Cardiac septum (tissue), 1 donor: ENCODE results near the gene GPC5. TPM values are rescaled to one million over a fixed set of nuclear protein-coding genes. Genes with fewer than 3 reads are reported as not detected.
"Not testable (repeated sequence)": the region's sequence is repeated elsewhere in the genome, so short reads cannot be mapped to it uniquely, and the experiment has no call there.

ENCODE experiments used
- DNase-seq: peaks from one replicate; pipeline ENCODE4 v3.0.0-alpha.2; 2020; ENCODE audit warnings: low spot score
- intact Hi-C: fragments of 100-400 bp; cut with DNase I; formaldehyde crosslinking; loops from one replicate; pipeline ENCODE4 v1.14.0; 2022
- total RNA-seq: library from RNA; stranded (reverse); fragmentation: NEBNext Ultra II Directional; extraction: Animal tissue kit (Norgen Biotek cat#: 25700); gene quantifications from one replicate; pipeline ENCODE4 v1.2.1, GENCODE V29; 2021
- donor health status: DM: no; HTN: no; CAD: no.

GPC5 gene
- total RNA-seq, 1 donor from 2014 or later: 0.86 TPM

GRCh38 chr13:92259046-92259445, 860.6 kb downstream of the GPC5 start:
- DNase-seq: no peak
- intact Hi-C loops: no loop called here

- DNase-seq: no peak
- intact Hi-C loops: no loop called here
Measured at GRCh38 chr13:92259523-92259922, 861.1 kb downstream of the GPC5 start.

- intact Hi-C loops: no loop called here
- DNase-seq: no peak
Measured at GRCh38 chr13:92260363-92260762, 861.9 kb downstream of the GPC5 start.

DNA sequence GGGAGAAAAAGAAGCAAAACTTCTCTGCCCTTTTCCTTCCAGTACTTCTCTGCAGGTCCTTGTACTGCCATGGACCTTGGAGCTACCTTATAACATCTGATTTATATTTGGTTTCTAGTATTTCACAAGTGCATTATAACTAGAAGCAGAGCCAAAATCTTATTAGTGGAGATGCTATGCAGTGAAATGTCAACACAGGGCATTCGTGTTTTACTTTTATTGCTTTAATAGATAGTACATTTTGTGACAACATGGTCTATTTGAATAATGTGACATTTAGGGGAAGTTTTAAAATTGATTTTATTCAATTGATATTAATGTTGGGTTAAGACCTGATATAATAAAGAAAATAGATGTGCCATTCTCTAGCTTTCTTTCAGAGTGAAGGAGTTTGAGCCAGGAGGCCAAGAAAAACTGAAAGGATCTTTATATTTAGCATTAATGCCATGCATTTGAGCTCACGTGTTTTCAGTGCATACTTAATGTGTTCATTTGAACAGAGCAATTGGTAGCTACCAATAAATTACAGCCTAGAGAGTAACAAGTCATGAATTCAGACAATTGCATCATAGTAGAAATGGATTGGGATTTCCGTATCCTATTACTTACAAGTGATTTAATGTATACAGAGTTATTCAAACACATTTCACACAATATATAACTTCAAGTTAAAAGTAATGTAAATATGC, 863.8 kb downstream of the GPC5 start:
- intact Hi-C loops: no loop called here
- no peak for DNase-seq

DNA sequence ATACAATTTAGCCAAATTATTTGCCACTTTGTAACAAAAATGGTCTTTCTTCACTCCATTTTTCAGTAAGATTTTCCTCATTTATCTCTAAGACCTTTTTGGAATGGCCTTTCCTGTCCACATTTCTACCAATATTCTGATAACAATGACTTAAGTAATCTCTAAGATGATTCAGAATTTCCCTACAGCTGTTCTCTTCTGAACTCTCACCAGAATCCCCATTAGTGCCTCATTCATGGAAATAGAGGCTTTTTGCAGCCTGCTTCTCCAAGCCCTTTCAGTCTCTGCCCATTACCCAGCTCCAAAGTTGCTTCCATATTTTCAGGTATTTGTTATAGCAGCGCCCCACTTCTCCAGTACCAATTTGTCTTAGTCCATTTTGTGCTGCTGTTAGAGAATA, 867.0 kb downstream of the GPC5 start:
- DNase-seq: no peak
- intact Hi-C loops: no loop called here

- DNase-seq: no peak
- intact Hi-C loops: no loop called here
Measured at GRCh38 chr13:92270990-92271389, 872.6 kb downstream of the GPC5 start.

GRCh38 chr13:92272177-92272576, 873.8 kb downstream of the GPC5 start:
- DNase-seq: no peak
- intact Hi-C loops: no loop called here

DNA sequence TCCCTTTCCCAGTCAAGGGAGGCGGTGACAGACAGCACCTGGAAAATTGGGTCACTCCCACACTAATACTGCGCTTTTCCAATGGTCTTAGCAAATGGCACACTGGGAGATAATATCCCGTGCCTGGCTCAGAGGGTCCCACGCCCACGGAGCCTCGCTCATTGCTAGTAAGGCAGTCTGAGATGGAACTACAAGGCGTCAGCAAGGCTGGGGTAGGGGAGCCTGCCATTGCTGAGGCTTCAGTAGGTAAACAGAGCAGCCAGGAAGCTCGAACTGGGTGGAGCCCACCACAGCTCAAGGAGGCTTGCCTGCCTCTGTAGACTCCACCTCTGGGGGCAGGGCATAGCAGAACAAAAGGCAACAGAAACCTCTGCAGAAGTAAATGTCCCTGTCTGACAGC, 882.6 kb downstream of the GPC5 start:
- intact Hi-C loops, DNase-seq: not testable (repeated sequence)

DNA sequence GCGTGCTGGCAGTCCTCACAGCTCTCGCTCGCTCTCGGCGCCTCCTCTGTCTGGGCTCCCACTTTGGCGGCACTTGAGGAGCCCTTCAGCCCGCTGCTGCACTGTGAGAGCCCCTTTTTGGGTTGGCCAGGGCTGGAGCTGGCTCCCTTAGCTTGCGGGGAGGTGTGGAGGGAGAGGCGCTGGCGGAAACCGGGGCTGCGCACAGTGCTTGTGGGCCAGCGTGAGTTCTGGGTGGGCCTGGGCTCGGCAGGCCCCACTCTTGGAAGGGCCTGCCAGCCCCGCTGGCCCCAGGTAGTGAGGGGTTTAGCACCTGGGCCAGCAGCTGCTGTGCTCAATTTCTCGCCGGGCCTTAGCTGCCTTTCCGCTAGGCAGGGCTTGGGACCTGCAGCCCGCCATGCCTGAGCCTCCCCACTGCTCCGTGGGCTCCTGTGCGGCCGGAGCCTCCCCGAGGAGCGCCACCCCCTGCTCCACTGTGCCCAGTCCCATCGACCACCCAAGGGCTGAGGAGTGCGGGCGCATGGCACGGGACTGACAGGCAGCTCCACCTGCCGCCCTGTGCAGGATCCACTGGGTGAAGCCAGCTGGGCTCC, 892.4 kb downstream of the GPC5 start:
- DNase-seq: not testable (repeated sequence)

GRCh38 chr13:92294533-92294932, 896.1 kb downstream of the GPC5 start:
- DNase-seq, intact Hi-C loops: not testable (repeated sequence)

More for the DNA sequence above, 892.4 kb downstream of the GPC5 start:
- intact Hi-C loops: not testable (repeated sequence)

- DNase-seq, intact Hi-C loops: not testable (repeated sequence)
Measured at GRCh38 chr13:92296154-92296671, 897.8 kb downstream of the GPC5 start.

DNA sequence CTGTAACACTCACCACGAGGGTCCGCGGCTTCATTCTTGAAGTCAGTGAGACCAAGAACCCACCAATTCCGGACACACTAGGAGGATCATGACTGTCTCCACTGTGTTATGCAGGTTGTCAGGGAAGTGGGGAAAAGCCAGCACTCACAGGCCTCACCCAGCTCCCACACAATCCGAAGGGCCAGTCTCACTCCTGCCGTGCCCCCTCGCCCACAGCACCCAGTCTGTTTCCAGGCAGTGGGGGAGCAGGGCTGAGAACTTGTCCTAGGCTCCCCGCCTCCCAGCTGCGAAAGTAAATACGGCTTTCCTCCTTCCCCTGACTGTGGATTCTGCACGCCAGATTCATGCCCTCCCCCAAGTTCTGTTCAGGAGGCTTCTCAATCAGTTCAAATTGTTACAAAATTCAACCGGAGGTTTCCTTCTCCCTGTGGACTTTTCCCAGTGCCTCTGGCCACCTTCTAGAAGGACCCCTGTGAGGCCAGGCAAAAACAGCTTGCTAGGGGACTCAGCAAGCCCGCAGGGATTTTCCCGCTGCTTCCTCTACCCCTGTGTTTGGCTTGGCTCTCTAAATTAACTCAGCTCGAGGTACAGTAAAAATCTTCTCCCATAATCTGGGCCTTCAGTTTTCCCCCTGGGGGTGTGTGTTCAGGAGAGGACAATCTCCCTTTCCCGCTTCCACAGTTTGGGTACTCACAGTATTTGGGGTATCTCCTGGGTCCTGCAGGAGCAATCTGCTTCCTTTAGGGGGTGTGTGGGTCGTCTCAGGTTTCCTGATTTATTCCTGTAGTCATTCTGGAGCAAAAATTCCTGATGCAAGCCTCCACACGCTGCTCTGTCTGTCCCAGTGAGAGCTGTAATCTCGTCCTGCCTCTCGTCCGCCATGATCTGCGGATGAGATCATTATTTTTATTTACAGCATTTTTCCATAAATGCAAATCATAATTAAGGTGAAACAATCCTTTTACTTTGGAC, 899.8 kb downstream of the GPC5 start:
- intact Hi-C loops: no loop called here
- no peak for DNase-seq

DNA sequence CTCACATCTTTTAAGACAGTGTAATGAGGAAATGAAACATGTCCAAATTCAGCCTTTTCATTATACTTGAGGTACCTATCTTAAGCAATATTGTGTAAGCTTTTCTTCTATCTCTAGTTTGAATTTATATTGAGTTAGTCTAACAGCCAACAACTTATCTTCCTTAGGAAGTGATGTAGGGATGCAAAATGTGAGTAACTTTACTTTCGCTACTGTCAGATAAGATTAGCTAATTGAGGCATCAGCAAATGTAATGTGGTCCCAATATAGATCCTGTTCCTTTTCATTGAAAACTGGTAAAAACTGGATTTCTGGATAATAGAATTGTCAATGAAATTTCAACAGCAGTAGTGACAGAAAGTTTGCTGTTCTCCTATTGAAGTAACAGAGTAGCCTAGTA, 902.2 kb downstream of the GPC5 start:
- intact Hi-C loops: no loop called here
- DNase-seq: no peak

GRCh38 chr13:92303428-92303827, 905.0 kb downstream of the GPC5 start:
- DNase-seq: no peak
- intact Hi-C loops: no loop called here

DNA sequence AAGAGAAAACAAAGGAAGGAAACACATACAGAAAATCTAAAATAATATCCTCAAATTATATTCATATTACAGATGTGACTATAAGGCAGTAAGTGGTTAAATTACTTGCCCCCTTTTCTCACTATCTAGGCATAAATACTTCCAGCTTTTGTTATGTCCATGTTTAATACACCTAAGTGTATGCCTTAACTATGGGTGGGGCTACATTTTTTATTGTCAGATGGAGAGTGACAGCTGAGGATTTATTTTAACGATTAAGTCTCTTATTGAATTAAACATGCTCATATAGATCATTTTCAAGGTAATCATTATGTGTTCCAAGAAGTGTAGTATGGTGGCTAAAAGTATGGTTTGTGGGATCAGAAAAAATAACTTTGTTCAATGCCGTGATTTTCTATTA, 909.3 kb downstream of the GPC5 start:
- DNase-seq: no peak
- intact Hi-C loops: no loop called here

DNA sequence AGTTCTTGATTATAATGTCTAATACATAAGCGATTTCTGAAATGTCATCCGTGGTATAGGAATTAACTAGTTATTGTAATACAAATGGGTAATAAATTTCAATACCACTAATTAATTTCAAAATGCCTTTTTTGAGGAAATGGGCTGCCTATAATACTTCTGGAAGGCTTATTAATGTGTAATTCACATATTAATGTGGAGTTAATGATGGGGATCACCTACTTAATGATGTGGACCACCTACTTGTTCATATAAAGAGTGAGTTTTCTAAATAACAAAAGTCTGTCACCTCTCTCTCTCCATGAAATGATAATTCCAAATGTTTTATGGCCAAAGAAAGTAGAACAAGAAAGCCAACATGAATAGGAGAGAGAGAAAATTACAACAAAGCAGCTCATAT, 914.4 kb downstream of the GPC5 start:
- no peak for DNase-seq
- intact Hi-C loops: no loop called here

DNA sequence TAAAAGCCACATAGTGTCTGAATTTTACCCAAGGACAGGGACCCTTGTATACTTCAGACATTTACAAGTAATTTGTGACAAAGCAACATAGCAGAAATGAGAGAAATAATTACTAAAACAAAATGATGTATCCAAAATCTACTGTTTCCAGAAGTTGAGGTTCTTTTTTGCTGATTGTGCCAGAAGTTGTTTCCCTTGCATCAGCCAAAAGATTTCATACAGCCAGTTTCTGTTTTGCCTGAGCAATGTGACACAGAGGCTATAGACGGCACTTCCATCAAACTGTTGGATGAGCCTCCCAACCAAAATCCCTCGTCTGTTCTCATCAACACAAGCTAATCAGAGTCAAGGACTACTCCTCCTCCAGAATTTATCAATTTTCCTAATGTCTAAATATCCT, 915.0 kb downstream of the GPC5 start:
- intact Hi-C loops: no loop called here
- no peak for DNase-seq

GRCh38 chr13:92315265-92315664, 916.8 kb downstream of the GPC5 start:
- intact Hi-C loops: no loop called here
- no peak for DNase-seq

DNA sequence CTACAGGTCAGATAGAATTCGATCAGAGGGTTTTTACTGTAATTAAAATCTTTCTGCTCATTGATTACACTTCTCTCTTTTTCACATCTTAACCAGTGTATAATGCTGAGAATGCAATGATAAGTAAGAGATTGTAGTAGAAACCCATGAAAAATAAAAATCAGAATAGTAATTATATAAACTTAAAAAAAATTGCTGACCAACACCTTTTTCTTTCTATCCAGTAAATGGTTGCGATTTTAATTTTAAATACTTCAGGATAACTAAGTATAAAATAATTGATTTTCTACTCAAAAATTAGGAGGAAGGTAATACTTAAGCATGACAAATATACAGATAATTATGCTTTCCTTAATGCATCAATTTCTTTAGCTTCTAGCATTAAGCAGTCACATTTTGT, 917.6 kb downstream of the GPC5 start:
- DNase-seq: no peak
- intact Hi-C loops: no loop called here

DNA sequence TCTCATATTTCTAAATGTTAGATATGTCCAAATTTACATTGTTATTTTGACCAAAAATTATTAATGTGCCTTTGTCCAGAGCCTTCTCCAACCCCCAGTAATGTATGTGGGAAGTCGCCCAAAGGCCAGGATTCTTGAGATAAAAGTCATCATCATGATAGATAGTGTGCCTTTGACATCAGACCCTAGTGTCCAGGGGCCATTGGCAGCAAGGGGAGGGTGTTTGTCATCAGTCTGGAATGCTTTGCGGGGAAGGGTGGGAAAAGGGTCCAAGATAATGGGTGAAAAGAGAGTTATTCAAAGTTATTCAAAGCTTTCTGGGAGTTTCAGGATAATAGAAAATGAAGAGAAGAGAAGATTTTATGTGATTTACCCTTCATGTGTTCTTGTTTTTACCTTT, 918.6 kb downstream of the GPC5 start:
- no peak for DNase-seq
- intact Hi-C loops: no loop called here
